ENCODE measurements around the gene CTXN1. TPM values are rescaled to one million over a fixed set of nuclear protein-coding genes. Genes with fewer than 3 reads are reported as not detected.
A peak's percentile ranks its signal among the peaks of the same experiment; 100 is the strongest.

CTXN1 gene
- total and polyA plus RNA-seq, 2 experiments from 2014 or later, result 5.2 to 14.5 TPM

DNA sequence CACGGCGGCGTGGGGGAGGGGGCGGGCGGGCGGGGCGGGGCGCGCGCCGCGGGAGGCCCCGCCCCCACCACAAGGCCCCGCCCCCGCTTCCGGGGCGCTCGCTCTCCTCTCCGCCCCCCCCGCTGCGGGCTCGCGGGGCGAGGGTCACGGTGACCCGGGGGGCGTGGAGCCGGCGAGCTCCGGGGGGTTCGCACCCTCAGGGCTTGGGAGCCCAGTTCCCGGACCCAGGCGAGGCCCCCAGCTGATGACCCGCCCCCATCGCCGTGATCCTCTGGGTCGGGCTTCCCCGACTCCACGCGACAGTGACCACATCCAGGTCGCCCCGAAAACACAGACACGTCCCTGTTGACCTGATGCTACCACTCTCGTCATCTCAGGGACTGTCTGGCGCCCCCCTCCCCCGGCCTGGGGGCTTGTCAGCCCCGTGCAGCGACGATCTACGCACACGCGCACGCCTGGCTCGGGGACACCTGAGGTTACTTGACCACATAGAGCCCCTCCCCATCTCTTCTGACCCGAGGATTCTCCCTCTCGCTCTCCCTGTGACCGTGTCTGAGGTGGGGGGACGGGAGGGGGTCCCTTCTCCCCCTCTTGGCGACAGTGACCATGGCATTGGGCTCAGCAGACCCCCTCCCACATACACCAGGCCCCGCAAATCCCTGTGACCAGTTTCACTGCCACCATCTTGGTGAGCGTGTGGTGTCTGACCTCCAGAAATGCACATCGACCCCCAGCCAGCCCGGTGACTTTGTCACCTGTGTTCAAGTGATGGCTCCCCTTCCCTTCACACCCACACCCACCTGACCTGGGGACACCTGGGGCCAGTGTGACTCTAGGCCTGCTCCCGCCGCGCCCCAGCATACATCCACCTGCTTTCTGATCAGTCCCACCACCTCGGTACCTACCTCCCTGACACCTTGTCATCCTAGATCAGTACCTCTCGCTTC lies 21.6 kb downstream of the CTXN1 start:
- no peaks in the 10 kb centered on the region for H3K27me3 ChIP-seq
- peak overlapping the region; percentile 96 for H3K4me3 ChIP-seq
- no peaks in the 10 kb centered on the region for H3K9me2 ChIP-seq (replicated peaks; ENCODE audit: insufficient read depth)
- H4K20me1 ChIP-seq (ENCODE audit: insufficient read depth, poor library complexity, severe bottlenecking), result peaks cover 49% of the 10 kb centered on the region
- H3K27ac ChIP-seq, result peak overlapping the region; percentile 81
- no peaks in the 10 kb centered on the region for H3K9me3 ChIP-seq (ENCODE audit: low read depth)
- peaks cover 48% of the 10 kb centered on the region for H3K79me2 ChIP-seq
- H3K36me3 ChIP-seq (replicated peaks; ENCODE audit: insufficient read depth, low read depth), result no peaks in the 10 kb centered on the region
- WGBS (ENCODE audit: low lambda C conversion rate, missing lambda C conversion rate), result 26% methylated on average over 32 of the region's 68 CpGs
- peak overlapping the region; percentile 49 for H2AFZ ChIP-seq
- DNase-seq (ENCODE audit: low spot score), result peak; percentile 75
- H3K4me1 ChIP-seq (ENCODE audit: insufficient read depth), result peaks cover 20% of the 10 kb centered on the region
- peak overlapping the region; percentile 98 for H3K4me2 ChIP-seq
- TF ChIP-seq EZH2 (IDR thresholded peaks at IDR 0.05; ENCODE audit: borderline replicate concordance) (no peak), EZH2phosphoT487 (IDR thresholded peaks at IDR 0.05; ENCODE audit: low read depth, severe bottlenecking, unreplicated experiment) (no peak)
- TF ChIP-seq, protein P1, sequence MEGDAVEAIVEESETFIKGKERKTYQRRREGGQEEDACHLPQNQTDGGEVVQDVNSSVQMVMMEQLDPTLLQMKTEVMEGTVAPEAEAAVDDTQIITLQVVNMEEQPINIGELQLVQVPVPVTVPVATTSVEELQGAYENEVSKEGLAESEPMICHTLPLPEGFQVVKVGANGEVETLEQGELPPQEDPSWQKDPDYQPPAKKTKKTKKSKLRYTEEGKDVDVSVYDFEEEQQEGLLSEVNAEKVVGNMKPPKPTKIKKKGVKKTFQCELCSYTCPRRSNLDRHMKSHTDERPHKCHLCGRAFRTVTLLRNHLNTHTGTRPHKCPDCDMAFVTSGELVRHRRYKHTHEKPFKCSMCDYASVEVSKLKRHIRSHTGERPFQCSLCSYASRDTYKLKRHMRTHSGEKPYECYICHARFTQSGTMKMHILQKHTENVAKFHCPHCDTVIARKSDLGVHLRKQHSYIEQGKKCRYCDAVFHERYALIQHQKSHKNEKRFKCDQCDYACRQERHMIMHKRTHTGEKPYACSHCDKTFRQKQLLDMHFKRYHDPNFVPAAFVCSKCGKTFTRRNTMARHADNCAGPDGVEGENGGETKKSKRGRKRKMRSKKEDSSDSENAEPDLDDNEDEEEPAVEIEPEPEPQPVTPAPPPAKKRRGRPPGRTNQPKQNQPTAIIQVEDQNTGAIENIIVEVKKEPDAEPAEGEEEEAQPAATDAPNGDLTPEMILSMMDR (IDR thresholded peaks at IDR 0.05; ENCODE audit: poor library complexity), result no peak

DNA sequence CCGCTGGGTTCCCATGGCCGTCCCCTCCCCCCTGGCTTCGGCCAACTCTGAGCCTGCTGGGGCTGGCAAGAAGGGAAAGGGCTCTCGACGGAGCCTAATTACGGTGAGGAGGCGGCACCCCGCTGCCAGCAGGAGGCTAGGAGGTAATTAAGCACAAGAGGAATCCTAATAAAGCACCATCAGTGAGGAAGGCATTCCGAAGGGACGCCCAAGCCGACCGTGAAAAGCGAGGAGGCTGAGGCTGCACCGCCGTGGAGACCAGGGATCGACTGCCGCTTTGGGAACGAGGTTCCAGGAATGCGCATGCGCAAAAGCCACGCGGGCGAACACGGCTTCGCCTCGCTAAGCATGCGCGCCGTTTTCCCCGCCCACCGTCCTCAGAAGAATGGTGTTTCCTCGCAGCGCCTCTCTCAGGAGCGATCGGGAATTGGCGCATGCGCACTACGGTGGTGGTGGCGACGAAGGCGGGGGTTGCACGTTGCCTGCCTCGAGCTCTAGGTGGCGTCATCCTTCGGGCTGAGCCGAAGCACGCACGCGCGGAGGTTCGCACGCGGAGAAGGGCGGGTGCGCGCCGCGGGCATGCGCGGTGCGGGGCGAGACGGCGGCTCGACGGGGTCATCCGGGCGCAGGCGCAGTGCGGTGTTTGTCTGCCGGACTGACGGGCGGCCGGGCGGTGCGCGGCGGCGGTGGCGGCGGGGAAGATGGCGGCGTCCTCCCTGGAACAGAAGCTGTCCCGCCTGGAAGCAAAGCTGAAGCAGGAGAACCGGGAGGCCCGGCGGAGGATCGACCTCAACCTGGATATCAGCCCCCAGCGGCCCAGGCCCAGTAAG lies 22.5 kb downstream of the CTXN1 start, which contains the start of gene MAP2K7:
Gene MAP2K7, plus strand, starts transcription at position 634 of the 830 bp plus-strand sequence. Its CDS starts 68 bp downstream, at position 702.
- WGBS (ENCODE audit: low lambda C conversion rate, missing lambda C conversion rate), result under 1% methylated on average over 64 of the region's 89 CpGs
- peak within 1 kb of the TSS; percentile 96 for H3K4me3 ChIP-seq
- H3K27ac ChIP-seq, result peak within 1 kb of the TSS; percentile 82
- H3K4me1 ChIP-seq (ENCODE audit: insufficient read depth), result peaks cover 20% of the 10 kb centered on the region
- DNase-seq (ENCODE audit: low spot score), result peak; percentile 100
- no peaks in the 10 kb centered on the region for H3K36me3 ChIP-seq (replicated peaks; ENCODE audit: insufficient read depth, low read depth)
- H3K27me3 ChIP-seq, result no peaks in the 10 kb centered on the region
- no peaks in the 10 kb centered on the region for H3K9me2 ChIP-seq (replicated peaks; ENCODE audit: insufficient read depth)
- peak within 1 kb of the TSS; percentile 49 for H2AFZ ChIP-seq
- no peaks in the 10 kb centered on the region for H3K9me3 ChIP-seq (ENCODE audit: low read depth)
- peak within 1 kb of the TSS; percentile 98 for H3K4me2 ChIP-seq
- H4K20me1 ChIP-seq (ENCODE audit: insufficient read depth, poor library complexity, severe bottlenecking), result peaks cover 40% of the 10 kb centered on the region
- H3K79me2 ChIP-seq, result peaks cover 48% of the 10 kb centered on the region
- TF ChIP-seq EZH2 (IDR thresholded peaks at IDR 0.05; ENCODE audit: borderline replicate concordance), result no peak
- TF ChIP-seq, protein P1 (IDR thresholded peaks at IDR 0.05; ENCODE audit: poor library complexity), result peak; percentile 85

DNA sequence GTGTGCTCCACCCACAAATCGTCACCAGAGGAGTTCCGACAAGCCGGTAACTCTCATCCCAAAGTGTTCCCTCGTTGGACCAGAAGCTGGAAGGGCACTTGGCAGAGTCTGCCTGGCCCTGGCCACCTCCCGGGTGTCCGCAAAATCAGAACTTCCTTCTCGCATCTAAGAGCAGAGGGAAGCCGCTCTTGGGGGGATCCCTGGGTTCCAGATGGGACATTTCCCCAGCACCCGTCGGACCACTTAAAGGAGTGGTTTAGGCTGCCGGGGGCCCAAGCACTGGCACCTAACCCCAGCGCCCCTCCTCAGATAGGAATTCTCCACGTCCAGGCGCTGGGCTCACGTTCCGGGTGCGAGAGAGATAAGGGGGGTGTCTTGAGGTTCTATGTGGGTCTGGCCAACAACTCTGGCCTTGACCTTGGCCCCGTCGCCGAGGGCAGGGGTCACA lies 23.1 kb downstream of the CTXN1 start:
- Histone ChIP-seq H3K36me3 (replicated peaks; ENCODE audit: insufficient read depth, low read depth) (no peaks in the 10 kb centered on the region), H3K9me2 (replicated peaks; ENCODE audit: insufficient read depth) (no peaks in the 10 kb centered on the region), H3K27ac (peak overlapping the region; percentile 82), H3K27me3 (no peaks in the 10 kb centered on the region), H3K4me3 (peak overlapping the region; percentile 30), H3K79me2 (peaks cover 44% of the 10 kb centered on the region), H4K20me1 (ENCODE audit: insufficient read depth, poor library complexity, severe bottlenecking) (peaks cover 35% of the 10 kb centered on the region), H3K4me2 (peak overlapping the region; percentile 82), H3K9me3 (ENCODE audit: low read depth) (no peaks in the 10 kb centered on the region), H2AFZ (peak overlapping the region; percentile 48), H3K4me1 (ENCODE audit: insufficient read depth) (peaks cover 20% of the 10 kb centered on the region)
- TF ChIP-seq, protein P1 (IDR thresholded peaks at IDR 0.05; ENCODE audit: poor library complexity), result no peak
- TF ChIP-seq EZH2 (IDR thresholded peaks at IDR 0.05; ENCODE audit: borderline replicate concordance), result no peak
- TF ChIP-seq EZH2phosphoT487 (IDR thresholded peaks at IDR 0.05; ENCODE audit: low read depth, severe bottlenecking, unreplicated experiment), result no peak
- 49% methylated on average over 20 of the region's 20 CpGs for WGBS (ENCODE audit: low lambda C conversion rate, missing lambda C conversion rate)
- DNase-seq (ENCODE audit: low spot score), result no peak
